HEK293T (cell line): ENCODE data around the gene TM9SF4.

Experiments used
- ARNT ChIP-seq: fragments of 450-650 bp; IDR thresholded peaks from 2 replicates; pipeline ENCODE4 v1.6.1; 2017; ENCODE audit warnings: mild to moderate bottlenecking
- BHLHE40 ChIP-seq: fragments of 450-650 bp; IDR thresholded peaks from 2 replicates; pipeline ENCODE4 v1.6.1; 2016; ENCODE audit warnings: mild to moderate bottlenecking, moderate library complexity, borderline replicate concordance
- ELF4 ChIP-seq: fragments of 450-650 bp; IDR thresholded peaks from 2 replicates; pipeline ENCODE4 v1.6.1; 2017; ENCODE audit warnings: antibody characterized with exemption
- FOXA1 ChIP-seq: fragments of 450-650 bp; IDR thresholded peaks from 2 replicates; pipeline ENCODE4 v1.6.1; 2016; ENCODE audit warnings: mild to moderate bottlenecking
- HDGF ChIP-seq: fragments of 450-650 bp; IDR thresholded peaks from 2 replicates; pipeline ENCODE4 v1.6.1; 2017; ENCODE audit warnings: antibody characterized with exemption, borderline replicate concordance
- L3MBTL2 ChIP-seq: fragments of 450-650 bp; conservative IDR thresholded peaks from 2 replicates; pipeline ENCODE4 v1.6.1; 2016; ENCODE audit warnings: mild to moderate bottlenecking
- LEF1 ChIP-seq: fragments of 450-650 bp; IDR thresholded peaks from 2 replicates; pipeline ENCODE4 v1.6.1; 2017; ENCODE audit warnings: mild to moderate bottlenecking, borderline replicate concordance
- SP1 ChIP-seq: fragments of 450-650 bp; IDR thresholded peaks from 2 replicates; pipeline ENCODE4 v1.6.1; 2017
- SUZ12 ChIP-seq: fragments of 450-650 bp; IDR thresholded peaks from 2 replicates; pipeline ENCODE4 v1.6.1; 2016; ENCODE audit warnings: mild to moderate bottlenecking
- TF ChIP-seq, protein P1 (sequence below): fragments of 450-650 bp; IDR thresholded peaks from 2 replicates; pipeline ENCODE4 v1.6.1; 2016

GRCh38 chr20:32158351-32158750 is 48.8 kb downstream of the TM9SF4 start:
- no peak for TF ChIP-seq ELF4
- no peak for TF ChIP-seq SP1
- no peak for TF ChIP-seq BHLHE40
- TF ChIP-seq HDGF, result no peak
- TF ChIP-seq, protein P1, sequence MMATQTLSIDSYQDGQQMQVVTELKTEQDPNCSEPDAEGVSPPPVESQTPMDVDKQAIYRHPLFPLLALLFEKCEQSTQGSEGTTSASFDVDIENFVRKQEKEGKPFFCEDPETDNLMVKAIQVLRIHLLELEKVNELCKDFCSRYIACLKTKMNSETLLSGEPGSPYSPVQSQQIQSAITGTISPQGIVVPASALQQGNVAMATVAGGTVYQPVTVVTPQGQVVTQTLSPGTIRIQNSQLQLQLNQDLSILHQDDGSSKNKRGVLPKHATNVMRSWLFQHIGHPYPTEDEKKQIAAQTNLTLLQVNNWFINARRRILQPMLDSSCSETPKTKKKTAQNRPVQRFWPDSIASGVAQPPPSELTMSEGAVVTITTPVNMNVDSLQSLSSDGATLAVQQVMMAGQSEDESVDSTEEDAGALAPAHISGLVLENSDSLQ, result no peak
- no peak for TF ChIP-seq FOXA1
- no peak for TF ChIP-seq LEF1
- TF ChIP-seq SUZ12, result no peak
- TF ChIP-seq L3MBTL2, result no peak
- no peak for TF ChIP-seq ARNT
